ENCODE results near the gene TDRD9.

Gene TDRD9

GRCh38 chr14:103994535-103995184 lies 66.4 kb downstream of the TDRD9 start:
- no peak for DNase-seq (ENCODE audit: low read depth)

GRCh38 chr14:103995876-103996275 lies 67.6 kb downstream of the TDRD9 start:
- DNase-seq (ENCODE audit: low read depth) = no peak

GRCh38 chr14:103997391-103997790 lies 69.1 kb downstream of the TDRD9 start:
- no peak for DNase-seq (ENCODE audit: low read depth)

- DNase-seq (ENCODE audit: low read depth) = no peak
Measured at GRCh38 chr14:103998027-103998426, 69.8 kb downstream of the TDRD9 start.

GRCh38 chr14:103999795-104000440 lies 71.7 kb downstream of the TDRD9 start:
- DNase-seq (ENCODE audit: low read depth) = no peak

GRCh38 chr14:104001003-104001402 lies 72.7 kb downstream of the TDRD9 start:
- no peak for DNase-seq (ENCODE audit: low read depth)

GRCh38 chr14:104003616-104004015 lies 75.4 kb downstream of the TDRD9 start:
- no peak for DNase-seq (ENCODE audit: low read depth)

GRCh38 chr14:104004849-104005248 lies 76.6 kb downstream of the TDRD9 start:
- no peak for DNase-seq (ENCODE audit: low read depth)

GRCh38 chr14:104005489-104005888 lies 77.2 kb downstream of the TDRD9 start:
- no peak for DNase-seq (ENCODE audit: low read depth)

- no peak for DNase-seq (ENCODE audit: low read depth)
Measured at GRCh38 chr14:104007121-104007520, 78.9 kb downstream of the TDRD9 start.

GRCh38 chr14:104009297-104009696 lies 81.0 kb downstream of the TDRD9 start:
- DNase-seq (ENCODE audit: low read depth) = no peak

- no peak for DNase-seq (ENCODE audit: low read depth)
Measured at GRCh38 chr14:104011824-104012517, 83.7 kb downstream of the TDRD9 start.

- no peak for DNase-seq (ENCODE audit: low read depth)
Measured at GRCh38 chr14:104014764-104015163, 86.5 kb downstream of the TDRD9 start.

GRCh38 chr14:104016873-104017650 lies 88.8 kb downstream of the TDRD9 start:
- DNase-seq (ENCODE audit: low read depth) = no peak

GRCh38 chr14:104019029-104019428 lies 90.8 kb downstream of the TDRD9 start:
- no peak for DNase-seq (ENCODE audit: low read depth)

- DNase-seq (ENCODE audit: low read depth) = no peak
Measured at GRCh38 chr14:104019806-104020205, 91.5 kb downstream of the TDRD9 start.

GRCh38 chr14:104020471-104020870 lies 92.2 kb downstream of the TDRD9 start:
- DNase-seq (ENCODE audit: low read depth) = no peak

- DNase-seq (ENCODE audit: low read depth) = no peak
Measured at GRCh38 chr14:104023325-104024055, 95.2 kb downstream of the TDRD9 start.

GRCh38 chr14:104025534-104025933 lies 97.3 kb downstream of the TDRD9 start:
- DNase-seq (ENCODE audit: low read depth) = no peak

GRCh38 chr14:104026024-104026423 lies 97.8 kb downstream of the TDRD9 start:
- no peak for DNase-seq (ENCODE audit: low read depth)

- DNase-seq (ENCODE audit: low read depth) = no peak
Measured at GRCh38 chr14:104030958-104031357, 102.7 kb downstream of the TDRD9 start.

GRCh38 chr14:104031384-104031783 lies 103.1 kb downstream of the TDRD9 start:
- no peak for DNase-seq (ENCODE audit: low read depth)
